Caki2 (cell line): ENCODE results near the gene SSBP3. TPM values are rescaled to one million over a fixed set of nuclear protein-coding genes. Genes with fewer than 3 reads are reported as not detected.
A peak's percentile ranks its signal among the peaks of the same experiment; 100 is the strongest.
"Not testable (repeated sequence)": the region's sequence is repeated elsewhere in the genome, so short reads cannot be mapped to it uniquely, and the experiment has no call there.

Experiments
- DNase-seq: peaks from one replicate; pipeline ENCODE4 v3.0.0-alpha.2; 2015; ENCODE audit warnings: low read depth
- in situ Hi-C: cut with HindIII; loops from 2 replicates; pipeline ENCODE4 v1.10.0; 2016; ENCODE audit warnings: low sequenced_read_pairs, low pct_unique_long_range_greater_than_20kb, mixed read lengths
- total RNA-seq: library from RNA; depleted of rRNA; stranded (reverse); fragments of >200 nt; shearing (Covaris generic); gene quantifications from 2 replicates; pipeline ENCODE4 v1.2.3, GENCODE V29; 2014; ENCODE audit warnings: low replicate concordance

Gene SSBP3
- total RNA-seq, 1 experiment from 2014 or later = 14.4 TPM

DNA sequence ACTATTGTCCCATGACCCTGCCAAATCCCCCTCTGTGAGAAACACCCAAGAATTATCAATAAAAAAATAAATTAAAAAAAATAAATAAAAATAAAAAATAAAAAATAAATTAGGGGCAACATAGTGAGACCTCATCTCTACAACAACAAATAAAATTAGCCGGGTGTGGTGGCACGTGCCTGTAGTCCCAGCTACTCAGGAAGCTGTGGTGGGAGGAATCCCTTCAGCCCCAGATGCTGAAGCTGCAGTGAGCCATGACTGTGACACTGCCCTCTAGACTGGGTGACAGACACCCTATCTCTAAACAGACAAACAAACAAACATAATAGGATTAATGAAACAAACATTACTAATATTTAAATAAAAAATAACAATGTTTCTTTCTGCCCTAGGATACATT, 171.9 kb downstream of the SSBP3 start:
- in situ Hi-C loops = no loop called here

GRCh38 chr1:54233196-54233595, 173.0 kb downstream of the SSBP3 start:
- in situ Hi-C loops = not testable (repeated sequence)

More for the DNA sequence above, 171.9 kb downstream of the SSBP3 start:
- DNase-seq = no peak

GRCh38 chr1:54230507-54231339, 175.5 kb downstream of the SSBP3 start:
- in situ Hi-C loops = no loop called here
- DNase-seq = no peak

More at GRCh38 chr1:54233196-54233595, 173.0 kb downstream of the SSBP3 start:
- DNase-seq = not testable (repeated sequence)

DNA sequence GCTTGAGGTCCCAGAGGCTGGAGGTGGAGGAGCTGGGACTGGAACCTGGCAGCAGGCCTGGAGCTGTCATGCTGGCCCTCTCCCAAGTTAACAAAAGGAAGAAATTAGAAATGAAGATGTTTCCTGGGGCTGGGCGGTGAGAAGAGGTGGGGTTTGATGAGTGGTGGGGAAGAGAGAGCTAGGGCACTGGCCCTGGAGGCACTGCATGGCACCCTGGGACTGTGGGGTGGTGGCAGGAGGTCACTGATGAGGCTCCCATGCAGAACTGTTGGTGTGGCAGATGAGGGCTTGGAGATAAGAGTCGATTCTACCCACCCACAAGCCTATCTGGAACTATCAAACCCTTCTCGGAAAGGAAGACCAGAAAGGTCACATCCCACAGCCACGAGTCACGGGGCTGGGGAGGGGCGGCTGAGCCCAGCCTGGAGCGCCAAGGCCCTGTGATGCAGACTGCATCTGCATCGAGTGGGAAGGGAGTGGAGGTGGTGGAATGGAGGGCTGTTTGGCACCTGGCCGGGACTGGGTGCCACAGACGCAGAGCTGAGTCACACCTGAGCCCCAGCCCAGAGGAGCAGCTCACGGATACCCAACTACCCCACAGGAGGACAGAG, 176.8 kb downstream of the SSBP3 start:
- peak; percentile 75 for DNase-seq
- in situ Hi-C loops = no loop called here

GRCh38 chr1:54228638-54229079, 177.5 kb downstream of the SSBP3 start:
- DNase-seq = no peak
- in situ Hi-C loops = no loop called here

DNA sequence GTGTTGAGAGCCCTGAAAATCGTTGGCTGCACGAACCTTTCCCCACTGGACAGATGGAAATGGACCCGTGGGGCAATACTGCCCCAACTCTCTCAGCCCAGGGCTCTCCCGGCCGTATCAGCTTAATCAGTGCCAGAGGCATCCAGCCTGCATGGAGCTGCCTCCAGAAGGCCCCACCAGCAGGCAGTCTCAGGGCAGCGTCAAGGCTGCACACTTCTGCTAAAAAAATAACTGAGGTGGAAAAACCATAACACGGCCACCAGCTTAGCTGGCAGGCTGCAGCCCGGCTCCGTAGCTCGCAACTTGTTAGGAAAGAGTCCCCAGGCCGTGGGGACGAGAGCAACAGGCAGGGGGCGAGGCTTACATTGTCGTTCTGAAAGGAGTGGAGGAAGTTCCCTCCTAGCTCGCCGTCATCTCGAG, 178.3 kb downstream of the SSBP3 start:
- in situ Hi-C loops = no loop called here
- peak; percentile 51 for DNase-seq

- in situ Hi-C loops = no loop called here
- peak; percentile 92 for DNase-seq
Observed at GRCh38 chr1:54227091-54227602, 179.0 kb downstream of the SSBP3 start.

DNA sequence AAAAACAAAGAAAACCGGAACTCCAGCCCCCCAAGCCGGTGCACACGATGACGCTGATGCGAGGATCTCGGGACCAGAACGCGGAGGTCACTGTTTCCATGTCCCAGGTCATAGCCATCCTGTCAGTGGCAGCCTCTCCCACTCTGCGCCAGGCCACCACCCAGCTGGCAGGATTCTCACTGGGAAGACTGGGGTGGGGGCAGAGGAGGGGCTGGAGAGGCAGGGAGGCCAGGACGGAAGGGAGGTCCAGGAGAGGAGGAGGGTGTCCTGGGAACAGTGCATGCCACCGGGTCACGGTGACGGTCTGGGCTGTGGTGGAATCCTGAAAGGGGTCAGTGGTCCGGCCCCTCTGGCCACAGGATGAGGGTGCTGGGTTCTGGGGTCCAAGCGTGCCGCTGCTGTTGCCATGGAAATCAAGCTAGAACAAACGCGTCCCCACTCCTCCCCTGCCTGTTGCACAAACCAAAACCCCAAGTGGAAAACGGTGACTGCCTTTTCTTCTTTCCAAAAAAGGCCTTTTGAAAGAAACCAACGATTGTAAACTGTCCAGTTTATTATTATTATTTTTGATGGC, 180.1 kb downstream of the SSBP3 start:
- in situ Hi-C loops = no loop called here

DNA sequence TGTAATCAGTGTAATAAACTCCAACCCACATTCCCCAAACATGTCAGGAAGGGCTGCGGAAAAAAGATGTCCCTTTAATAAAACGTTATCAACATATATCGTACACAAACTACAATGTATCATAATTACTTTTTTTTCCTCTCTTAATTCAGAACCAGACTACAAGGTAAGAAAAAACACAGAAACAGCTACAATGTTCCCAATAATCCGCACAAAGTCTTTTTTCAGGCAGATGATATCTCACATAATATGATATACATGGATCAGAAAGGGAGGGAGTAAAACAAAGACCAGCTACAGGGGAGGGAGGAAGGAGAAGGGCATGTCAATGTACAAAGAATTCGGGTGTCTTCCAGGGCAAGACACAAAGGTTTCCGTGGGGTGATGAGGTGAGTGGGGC, 180.8 kb downstream of the SSBP3 start:
- in situ Hi-C loops = no loop called here
- DNase-seq = no peak

More for the DNA sequence above, 180.1 kb downstream of the SSBP3 start:
- DNase-seq = no peak

GRCh38 chr1:54224233-54224632, 182.0 kb downstream of the SSBP3 start:
- DNase-seq = no peak
- in situ Hi-C loops = no loop called here

- no peak for DNase-seq
- in situ Hi-C loops = no loop called here
Observed at GRCh38 chr1:54223441-54224202, 182.6 kb downstream of the SSBP3 start.

- DNase-seq = no peak
- in situ Hi-C loops = no loop called here
Observed at GRCh38 chr1:54222711-54223110, 183.5 kb downstream of the SSBP3 start.

DNA sequence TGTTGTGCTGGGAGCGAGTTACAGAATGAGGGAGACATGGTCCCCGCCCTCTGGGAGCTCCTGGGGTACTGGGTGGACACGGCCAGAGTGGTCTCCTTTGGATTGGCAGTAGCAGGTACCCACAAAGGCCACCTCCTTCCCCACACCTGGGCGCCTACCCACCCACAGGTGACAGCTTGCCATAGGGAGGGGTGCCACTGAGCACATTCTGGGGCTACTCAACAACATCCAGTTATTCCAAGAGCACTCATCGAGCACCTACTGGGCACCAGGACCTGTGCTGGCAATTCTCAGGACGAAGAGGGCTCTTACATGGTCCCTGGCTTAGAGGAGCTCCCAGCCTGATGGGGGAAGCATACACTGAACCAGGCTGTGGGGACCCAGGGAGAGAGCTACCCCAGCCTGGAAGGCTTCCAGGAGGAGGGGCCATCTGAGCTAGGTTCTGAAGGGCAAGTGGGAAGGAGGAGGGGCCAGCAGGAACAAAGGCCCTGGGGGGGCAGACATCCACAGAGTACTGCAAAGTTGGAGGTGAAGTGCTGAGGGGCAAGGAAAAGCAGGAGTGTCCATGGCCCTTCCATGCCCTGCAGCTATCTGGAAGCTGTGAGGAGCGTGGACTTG, 184.2 kb downstream of the SSBP3 start:
- no peak for DNase-seq
- in situ Hi-C loops = no loop called here

DNA sequence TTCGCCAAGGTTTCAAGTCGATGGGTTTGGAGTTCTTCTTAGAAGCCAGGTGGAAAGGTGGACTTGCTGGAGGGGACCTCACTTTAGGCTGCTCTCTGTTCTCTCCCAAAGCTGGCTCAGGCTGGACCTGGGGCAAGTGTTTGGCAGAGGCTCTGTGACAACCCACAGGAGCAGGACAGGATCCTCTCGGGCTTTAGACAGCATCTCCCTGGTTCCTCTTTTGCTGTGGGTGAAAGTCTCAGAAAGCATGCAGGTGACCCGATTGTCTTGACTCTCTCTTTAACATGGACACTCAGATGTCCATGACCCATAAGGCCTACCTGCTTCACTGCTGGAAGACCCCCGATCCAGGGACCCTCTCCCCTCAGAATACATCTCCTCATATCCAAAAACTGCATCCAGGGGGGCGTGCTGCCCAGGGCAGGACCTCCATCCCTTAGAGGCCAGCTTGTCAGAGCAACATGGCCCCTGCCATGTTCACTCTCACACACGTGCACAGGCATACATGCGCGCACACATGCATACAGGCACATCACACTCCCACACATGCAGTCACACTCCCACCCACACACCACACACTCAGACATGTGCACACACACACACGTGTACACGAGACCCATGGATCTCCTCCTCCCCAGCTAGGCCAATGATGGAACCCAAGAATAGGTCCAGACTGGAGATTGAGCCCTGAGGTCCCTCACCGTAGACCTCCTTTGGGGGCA, 184.9 kb downstream of the SSBP3 start:
- in situ Hi-C loops = no loop called here

DNA sequence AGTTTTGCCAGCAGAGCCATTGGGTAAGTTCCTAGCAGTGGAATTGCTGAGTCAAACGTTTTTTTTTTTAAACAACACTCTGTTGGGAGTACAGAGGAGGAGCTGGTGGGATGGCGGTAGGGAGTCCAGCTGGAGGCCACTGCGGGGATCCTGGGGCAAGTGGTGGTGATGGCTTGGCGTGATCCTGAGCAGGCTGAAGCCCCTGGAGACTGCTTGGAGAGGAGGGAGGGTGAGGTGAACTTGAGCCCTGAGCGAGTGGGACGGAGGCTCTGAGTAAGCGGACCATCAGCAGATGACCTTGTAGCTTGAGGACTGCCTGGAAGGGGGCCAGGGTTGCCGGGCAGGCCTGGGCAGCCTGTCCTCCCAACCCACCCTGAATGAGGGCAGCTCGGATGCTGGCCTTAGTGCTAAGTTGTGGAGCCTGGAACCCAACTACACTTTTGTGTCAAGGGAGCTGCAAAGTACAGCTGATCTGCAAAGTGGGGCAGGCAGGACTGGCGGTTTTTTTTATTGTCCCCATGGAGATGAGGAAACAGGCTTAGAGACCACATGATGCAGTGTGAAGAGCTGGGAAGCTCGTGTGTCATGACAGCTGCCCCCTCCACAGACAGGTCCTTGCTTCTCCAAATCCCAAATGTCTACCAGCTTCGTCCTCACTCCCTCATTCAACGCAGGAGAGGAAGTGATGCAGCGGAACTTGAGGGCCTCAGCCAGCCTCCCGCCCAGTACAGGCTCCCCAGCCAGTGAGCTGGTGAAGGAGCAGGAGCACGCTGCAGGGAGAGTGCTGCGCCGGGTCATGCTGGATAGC, 186.0 kb downstream of the SSBP3 start:
- in situ Hi-C loops = no loop called here
- DNase-seq = no peak

More for the DNA sequence above, 184.9 kb downstream of the SSBP3 start:
- no peak for DNase-seq

- no peak for DNase-seq
- in situ Hi-C loops = no loop called here
Observed at GRCh38 chr1:54219688-54220003, 186.5 kb downstream of the SSBP3 start.
